Nephron progenitor cell (in vitro differentiated cells): ENCODE data around the gene TMEM74B.

Experiments used
- DNase-seq: peaks from one replicate; pipeline ENCODE4 v3.0.0; 2021
- H3K27ac Mint-ChIP-seq: 2 replicates; pipeline ENCODE4 v1.8.0; 2021; ENCODE audit warnings: mild to moderate bottlenecking, moderate library complexity, mixed read lengths
- H3K27me3 Mint-ChIP-seq: 2 replicates; pipeline ENCODE4 v1.8.0; 2021; ENCODE audit warnings: mild to moderate bottlenecking, low read depth, mixed read lengths; ENCODE audit not compliant: poor library complexity
- H3K36me3 Mint-ChIP-seq: 2 replicates; pipeline ENCODE4 v1.8.0; 2021; ENCODE audit warnings: low read depth, mixed read lengths
- H3K4me1 Mint-ChIP-seq: 2 replicates; pipeline ENCODE4 v1.8.0; 2021; ENCODE audit warnings: mixed read lengths
- H3K4me3 Mint-ChIP-seq: 2 replicates; pipeline ENCODE4 v1.8.0; 2021; ENCODE audit warnings: mild to moderate bottlenecking, moderate library complexity, mixed read lengths
- H3K9me3 Mint-ChIP-seq: 2 replicates; pipeline ENCODE4 v1.8.0; 2021; ENCODE audit warnings: mild to moderate bottlenecking, moderate library complexity, mixed read lengths
- TF ChIP-seq, protein P1 (sequence below): fragments of 200-600 bp; sonication (generic); IDR thresholded peaks from 2 replicates; pipeline ENCODE4 v1.5.0; 2021; ENCODE audit warnings: antibody characterized with exemption

Gene TMEM74B

DNA sequence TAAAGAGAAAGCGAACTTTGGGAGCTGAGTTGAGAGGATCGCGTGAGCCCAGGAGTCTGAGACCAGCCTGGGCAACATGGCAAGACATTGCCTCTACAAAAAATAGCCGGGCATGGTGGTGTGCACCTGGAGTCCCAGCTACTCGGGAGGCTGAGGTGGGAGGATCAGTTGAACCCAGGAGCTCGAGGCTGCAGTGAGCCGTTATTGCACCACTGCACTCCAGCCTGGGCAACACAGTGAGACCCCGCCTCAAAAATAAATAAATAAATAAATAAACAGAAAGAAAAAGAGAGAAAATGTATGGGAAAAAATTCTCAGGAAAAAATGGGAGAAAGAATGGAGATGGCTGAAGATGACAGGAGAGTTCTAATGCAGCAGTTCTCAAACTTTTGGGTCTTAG, 21.0 kb upstream of the TMEM74B start:
- Mint-ChIP-seq H3K9me3 (no peaks in the 10 kb centered on the region), H3K27me3 (peaks cover 36% of the 10 kb centered on the region), H3K4me3 (no peak overlapping the region), H3K4me1 (no peaks in the 10 kb centered on the region), H3K36me3 (no peaks in the 10 kb centered on the region), H3K27ac (no peak overlapping the region)
- TF ChIP-seq, protein P1, sequence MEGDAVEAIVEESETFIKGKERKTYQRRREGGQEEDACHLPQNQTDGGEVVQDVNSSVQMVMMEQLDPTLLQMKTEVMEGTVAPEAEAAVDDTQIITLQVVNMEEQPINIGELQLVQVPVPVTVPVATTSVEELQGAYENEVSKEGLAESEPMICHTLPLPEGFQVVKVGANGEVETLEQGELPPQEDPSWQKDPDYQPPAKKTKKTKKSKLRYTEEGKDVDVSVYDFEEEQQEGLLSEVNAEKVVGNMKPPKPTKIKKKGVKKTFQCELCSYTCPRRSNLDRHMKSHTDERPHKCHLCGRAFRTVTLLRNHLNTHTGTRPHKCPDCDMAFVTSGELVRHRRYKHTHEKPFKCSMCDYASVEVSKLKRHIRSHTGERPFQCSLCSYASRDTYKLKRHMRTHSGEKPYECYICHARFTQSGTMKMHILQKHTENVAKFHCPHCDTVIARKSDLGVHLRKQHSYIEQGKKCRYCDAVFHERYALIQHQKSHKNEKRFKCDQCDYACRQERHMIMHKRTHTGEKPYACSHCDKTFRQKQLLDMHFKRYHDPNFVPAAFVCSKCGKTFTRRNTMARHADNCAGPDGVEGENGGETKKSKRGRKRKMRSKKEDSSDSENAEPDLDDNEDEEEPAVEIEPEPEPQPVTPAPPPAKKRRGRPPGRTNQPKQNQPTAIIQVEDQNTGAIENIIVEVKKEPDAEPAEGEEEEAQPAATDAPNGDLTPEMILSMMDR = no peak
- DNase-seq = no peak

DNA sequence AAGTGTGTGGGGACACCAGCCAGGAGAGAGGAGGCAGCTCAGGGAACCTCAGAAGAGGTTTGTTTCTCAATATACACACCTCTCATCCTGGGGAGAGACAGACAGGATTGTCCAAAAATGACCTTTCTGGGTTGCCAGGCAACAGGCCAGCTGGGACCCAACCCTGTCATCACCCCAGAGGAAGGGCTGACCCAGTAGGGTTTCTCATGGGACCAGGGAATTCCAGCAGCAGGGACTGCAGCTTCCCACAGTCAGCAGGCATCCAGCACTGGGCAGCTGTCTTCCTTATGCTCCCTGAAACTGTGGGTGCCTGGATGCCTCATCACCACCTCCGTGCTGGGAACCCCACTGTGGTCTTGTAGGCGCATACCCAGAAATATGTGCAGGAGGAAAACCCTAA, 19.8 kb upstream of the TMEM74B start:
- Mint-ChIP-seq H3K9me3 (no peaks in the 10 kb centered on the region), H3K27ac (no peak overlapping the region), H3K36me3 (no peaks in the 10 kb centered on the region), H3K4me3 (no peak overlapping the region), H3K4me1 (no peaks in the 10 kb centered on the region), H3K27me3 (peaks cover 28% of the 10 kb centered on the region)
- TF ChIP-seq, protein P1 = no peak
- no peak for DNase-seq

DNA sequence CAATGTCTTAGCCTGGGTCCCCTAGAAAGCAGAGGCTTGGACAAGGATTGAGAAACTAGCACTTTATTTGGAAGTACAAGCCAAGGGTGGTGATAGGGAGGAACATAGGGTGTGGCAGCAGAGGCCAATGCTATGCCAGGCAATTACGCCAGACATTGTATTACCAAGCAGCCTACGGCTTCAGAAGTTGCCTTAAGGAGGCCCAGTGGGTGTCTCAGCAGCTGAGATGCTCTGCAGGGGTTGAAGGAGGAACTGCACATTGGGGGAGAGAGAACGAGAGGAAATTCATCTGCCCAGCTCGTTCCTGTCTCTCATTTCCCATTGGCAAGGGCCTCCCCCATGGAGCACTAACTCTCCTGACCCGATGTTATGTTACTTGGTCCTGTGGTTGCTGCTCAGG, 19.3 kb upstream of the TMEM74B start:
- Mint-ChIP-seq H3K36me3 (no peaks in the 10 kb centered on the region), H3K27ac (no peak overlapping the region), H3K4me1 (no peaks in the 10 kb centered on the region), H3K9me3 (no peaks in the 10 kb centered on the region), H3K27me3 (peaks cover 24% of the 10 kb centered on the region), H3K4me3 (no peak overlapping the region)
- no peak for DNase-seq
- TF ChIP-seq, protein P1 = no peak

DNA sequence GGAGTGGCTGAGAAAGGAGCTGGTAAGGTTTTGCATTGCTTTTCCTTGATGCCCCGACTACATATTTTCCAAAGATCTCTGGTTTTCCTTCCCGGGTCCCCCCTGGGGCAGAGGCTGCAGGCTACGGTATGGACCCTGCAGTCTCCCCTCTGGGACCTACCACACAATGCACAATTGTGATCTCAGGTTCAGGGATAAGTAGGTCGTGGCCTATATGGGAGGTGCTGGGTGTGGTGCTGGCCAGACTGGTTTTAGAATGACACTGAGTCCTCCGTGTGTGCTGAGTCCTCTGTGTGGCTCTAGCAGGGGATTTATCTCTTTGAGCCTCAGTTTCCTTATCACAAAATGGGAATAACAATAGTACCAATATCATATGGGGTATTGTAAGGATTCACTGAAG, 18.8 kb upstream of the TMEM74B start:
- H3K36me3 Mint-ChIP-seq = no peaks in the 10 kb centered on the region
- TF ChIP-seq, protein P1 = no peak
- no peaks in the 10 kb centered on the region for H3K9me3 Mint-ChIP-seq
- no peak overlapping the region for H3K27ac Mint-ChIP-seq
- H3K4me1 Mint-ChIP-seq = no peaks in the 10 kb centered on the region
- H3K4me3 Mint-ChIP-seq = no peak overlapping the region
- no peak for DNase-seq
- peaks cover 21% of the 10 kb centered on the region for H3K27me3 Mint-ChIP-seq

DNA sequence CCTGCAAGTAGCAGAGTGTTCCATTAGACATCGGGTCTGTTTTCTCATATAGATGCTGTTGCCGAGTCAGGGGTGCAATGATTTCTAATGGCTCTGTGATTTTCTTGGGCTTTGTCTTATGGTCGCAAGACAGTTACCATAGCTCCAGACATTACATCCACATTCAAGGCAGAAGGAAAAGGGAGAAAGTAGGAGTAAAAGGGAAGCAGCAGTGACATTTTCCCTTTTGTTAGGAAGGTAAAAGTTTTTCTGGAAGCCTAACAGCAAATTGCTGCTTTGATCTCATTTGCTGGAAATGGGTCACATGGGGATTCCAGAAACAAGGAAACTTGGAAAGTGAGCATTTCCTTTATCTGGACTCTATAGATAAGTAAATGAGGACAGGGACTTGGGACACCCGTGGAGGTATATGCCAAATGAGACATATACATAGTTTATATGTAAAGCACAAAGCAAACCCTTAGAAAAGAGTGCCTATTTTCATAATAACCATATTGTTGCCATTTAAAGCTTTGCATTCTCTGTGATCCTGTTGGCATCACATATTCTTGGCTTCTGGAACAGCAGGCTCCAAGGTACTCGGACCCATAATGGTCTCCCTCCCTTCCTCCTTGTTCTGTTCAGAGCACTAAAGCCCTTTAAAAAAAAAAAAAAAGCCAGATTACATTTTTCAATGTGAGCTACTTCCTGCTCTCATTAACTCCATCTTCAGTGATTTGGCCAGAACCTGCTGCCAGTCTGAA, 18.2 kb upstream of the TMEM74B start, which contains the start of gene C20orf202:
Gene C20orf202 (plus strand): TSS at position 693 of the 743 bp plus-strand sequence. CDS start 132 bp downstream, outside the sequence.
- DNase-seq = no peak
- no peaks in the 10 kb centered on the region for H3K36me3 Mint-ChIP-seq
- H3K4me1 Mint-ChIP-seq = no peaks in the 10 kb centered on the region
- no peaks in the 10 kb centered on the region for H3K9me3 Mint-ChIP-seq
- peaks cover 15% of the 10 kb centered on the region for H3K27me3 Mint-ChIP-seq
- TF ChIP-seq, protein P1 = no peak
- H3K27ac Mint-ChIP-seq = no peak within 1 kb of the TSS
- no peak within 1 kb of the TSS for H3K4me3 Mint-ChIP-seq

DNA sequence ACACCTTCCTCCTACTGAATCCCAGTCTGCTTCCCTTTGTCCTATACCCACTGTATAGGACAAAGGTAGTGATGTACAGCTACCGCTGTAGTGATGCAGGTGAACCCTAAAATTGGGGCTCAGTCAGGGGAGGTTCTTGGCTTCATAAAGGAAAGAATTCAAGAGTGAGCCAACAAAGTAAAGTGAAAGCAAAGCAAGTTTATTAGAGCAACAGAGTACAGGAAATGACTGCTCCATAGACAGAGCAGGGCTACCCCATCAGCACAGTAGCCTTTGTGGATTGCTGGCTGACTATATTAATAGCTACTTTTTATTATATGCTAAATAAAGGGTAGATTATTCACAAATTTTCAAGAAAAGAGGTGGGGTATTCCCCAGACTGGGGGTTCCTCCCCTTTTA, 15.2 kb upstream of the TMEM74B start:
- no peaks in the 10 kb centered on the region for H3K4me1 Mint-ChIP-seq
- TF ChIP-seq, protein P1 = no peak
- H3K27me3 Mint-ChIP-seq = peaks cover 6% of the 10 kb centered on the region
- no peak overlapping the region for H3K4me3 Mint-ChIP-seq
- no peaks in the 10 kb centered on the region for H3K36me3 Mint-ChIP-seq
- no peak for DNase-seq
- no peak overlapping the region for H3K27ac Mint-ChIP-seq
- no peaks in the 10 kb centered on the region for H3K9me3 Mint-ChIP-seq
